Activated gamma-delta T cell treated with Interleukin-2 at 50 U/mL for 16 hours (primary cell): ENCODE measurements around the gene CNTNAP2.

ENCODE experiments used
- DNase-seq: peaks from one replicate; pipeline ENCODE4 v3.0.0-alpha.2; 2020

CNTNAP2 gene

GRCh38 chr7:146635205-146636032 lies 518.8 kb downstream of the CNTNAP2 start:
- DNase-seq = no peak

GRCh38 chr7:146636033-146636356 lies 519.4 kb downstream of the CNTNAP2 start:
- no peak for DNase-seq

GRCh38 chr7:146636581-146636980 lies 520.0 kb downstream of the CNTNAP2 start:
- no peak for DNase-seq

- DNase-seq = no peak
Measured at GRCh38 chr7:146639291-146639690, 522.7 kb downstream of the CNTNAP2 start.

- no peak for DNase-seq
Measured at GRCh38 chr7:146641491-146641890, 524.9 kb downstream of the CNTNAP2 start.

GRCh38 chr7:146645383-146645976 lies 528.9 kb downstream of the CNTNAP2 start:
- DNase-seq = no peak

- DNase-seq = no peak
Measured at GRCh38 chr7:146647445-146647844, 530.8 kb downstream of the CNTNAP2 start.

GRCh38 chr7:146652176-146652575 lies 535.6 kb downstream of the CNTNAP2 start:
- no peak for DNase-seq

GRCh38 chr7:146654048-146654447 lies 537.4 kb downstream of the CNTNAP2 start:
- no peak for DNase-seq

GRCh38 chr7:146655928-146656797 lies 539.6 kb downstream of the CNTNAP2 start:
- no peak for DNase-seq

GRCh38 chr7:146656988-146657387 lies 540.4 kb downstream of the CNTNAP2 start:
- no peak for DNase-seq

- no peak for DNase-seq
Measured at GRCh38 chr7:146658604-146659003, 542.0 kb downstream of the CNTNAP2 start.

GRCh38 chr7:146659732-146660131 lies 543.1 kb downstream of the CNTNAP2 start:
- no peak for DNase-seq

GRCh38 chr7:146660839-146661238 lies 544.2 kb downstream of the CNTNAP2 start:
- no peak for DNase-seq

GRCh38 chr7:146661435-146661834 lies 544.8 kb downstream of the CNTNAP2 start:
- DNase-seq = no peak

- no peak for DNase-seq
Measured at GRCh38 chr7:146661929-146662328, 545.3 kb downstream of the CNTNAP2 start.

- DNase-seq = no peak
Measured at GRCh38 chr7:146665023-146665422, 548.4 kb downstream of the CNTNAP2 start.

GRCh38 chr7:146670532-146670931 lies 553.9 kb downstream of the CNTNAP2 start:
- DNase-seq = no peak

- no peak for DNase-seq
Measured at GRCh38 chr7:146681487-146681886, 564.9 kb downstream of the CNTNAP2 start.

- DNase-seq = no peak
Measured at GRCh38 chr7:146683439-146683838, 566.8 kb downstream of the CNTNAP2 start.

- DNase-seq = no peak
Measured at GRCh38 chr7:146690987-146691386, 574.4 kb downstream of the CNTNAP2 start.

- DNase-seq = no peak
Measured at GRCh38 chr7:146698995-146699610, 582.5 kb downstream of the CNTNAP2 start.

GRCh38 chr7:146700015-146700560 lies 583.5 kb downstream of the CNTNAP2 start:
- no peak for DNase-seq
